Activated CD8-positive, alpha-beta memory T cell treated with anti-CD3 and anti-CD28 coated beads for 48 hours (primary cell): Measurements from ENCODE around the gene GLA.

Experiments used
- DNase-seq, 3 experiments: peaks; one replicate each; pipeline ENCODE4 v3.0.0-alpha.2; 2020; ENCODE audit warnings: low read depth in 2 of 3, low spot score in 2 of 3

The GLA gene

DNA sequence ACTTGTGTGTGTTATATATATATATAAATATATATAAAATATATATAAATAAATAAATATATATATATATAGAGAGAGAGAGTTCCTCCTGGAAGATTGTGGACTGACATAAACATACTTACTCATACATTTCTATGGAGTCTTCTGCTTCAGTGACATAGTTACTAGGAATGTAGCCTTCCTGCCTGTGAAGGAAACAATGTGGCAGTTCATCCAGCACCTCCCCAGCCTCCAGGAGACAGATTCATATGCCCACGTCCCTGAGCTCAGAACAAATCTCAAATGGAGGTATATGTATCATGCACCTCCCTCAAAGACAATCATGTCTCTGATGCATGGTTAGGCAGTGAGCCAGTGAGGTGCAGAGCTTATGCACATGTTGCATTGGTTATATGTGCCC lies 47.8 kb downstream of the GLA start:
- no peak for DNase-seq

DNA sequence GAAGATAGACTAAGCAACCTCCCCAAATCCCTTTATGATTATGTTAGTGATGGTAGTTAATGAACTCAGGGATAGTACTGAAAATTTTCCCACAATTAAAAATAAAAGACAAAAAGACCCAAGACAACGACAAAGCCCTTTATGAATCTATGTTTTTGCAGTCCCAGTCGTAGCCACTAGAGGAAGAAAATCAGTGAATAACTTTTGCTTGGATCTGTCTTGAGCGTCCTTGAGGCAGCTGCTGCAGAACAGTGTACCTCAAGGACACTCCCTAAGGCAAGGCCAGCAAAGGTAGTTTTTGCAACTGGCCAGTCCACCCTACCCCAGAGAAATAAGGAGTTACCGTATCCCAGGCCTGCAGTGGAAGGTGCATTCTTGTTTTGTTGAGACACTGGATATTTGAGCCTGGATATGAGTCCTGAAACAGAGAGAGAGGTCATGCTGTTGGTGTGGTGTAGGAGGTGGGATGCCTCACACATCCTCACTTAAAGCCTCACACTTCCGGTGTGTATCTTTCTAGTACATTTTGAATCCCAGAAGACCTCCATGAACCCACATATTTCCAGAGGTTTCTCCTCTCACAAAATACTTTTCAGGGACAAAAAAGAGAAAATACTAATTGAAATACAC lies 50.4 kb downstream of the GLA start:
- DNase-seq = no peak

DNA sequence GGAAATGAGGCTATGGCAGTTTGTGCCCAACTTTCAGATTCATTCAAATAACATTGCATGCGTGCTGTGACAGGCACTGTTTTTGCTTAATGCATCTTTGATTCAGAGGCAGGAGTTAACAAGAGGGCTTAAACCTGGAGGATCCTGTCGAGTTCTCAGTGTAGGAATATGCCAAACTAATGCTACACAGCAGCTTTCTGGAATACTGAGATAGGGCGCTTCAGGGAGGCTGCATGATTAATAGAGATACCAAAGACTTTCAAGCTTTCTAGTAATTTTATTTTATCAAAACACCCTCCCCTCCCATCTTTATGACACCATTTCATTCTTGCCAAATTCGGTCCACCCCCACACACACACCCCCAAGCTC lies 58.5 kb downstream of the GLA start:
- no peak for DNase-seq

DNA sequence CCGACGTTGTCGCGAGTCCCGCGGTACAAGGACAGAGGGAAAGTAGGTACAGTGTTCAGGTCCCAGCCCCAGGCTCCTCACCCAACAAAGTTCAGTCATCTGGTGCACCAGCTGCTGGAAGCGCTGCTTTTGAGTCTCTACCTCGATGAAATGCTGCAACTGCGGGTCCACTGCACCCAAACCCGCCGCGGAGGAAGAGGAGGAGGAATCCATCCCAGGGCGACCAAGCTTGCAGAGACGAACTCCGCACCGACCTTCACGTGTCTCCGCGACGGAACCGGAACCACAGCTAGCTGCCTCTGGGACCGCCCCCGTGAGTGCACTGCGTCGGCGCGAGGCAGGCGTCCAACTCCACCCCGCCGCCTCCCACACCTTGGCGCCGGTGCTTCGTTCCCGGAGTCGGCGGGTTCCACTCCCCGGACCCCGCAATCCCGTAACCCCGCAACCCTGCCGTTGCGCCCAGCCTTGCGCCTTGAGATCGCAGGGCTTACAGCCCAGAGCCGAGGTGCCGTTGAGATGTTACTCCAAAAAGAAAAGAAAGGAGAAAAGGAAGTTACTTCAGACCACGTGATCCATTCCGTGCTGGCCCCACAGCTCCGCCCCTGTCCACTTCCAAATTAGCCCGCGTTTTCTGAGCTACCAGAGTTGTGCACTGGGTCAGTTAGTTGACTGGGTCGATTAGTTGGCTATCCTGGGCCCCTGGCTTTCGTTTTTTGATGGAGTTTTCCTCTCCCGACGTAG lies 59.1 kb downstream of the GLA start, which contains the start of gene TIMM8A:
Gene TIMM8A (minus strand): TSS at position 291 of the 741 bp plus-strand sequence. CDS start 78 bp downstream, at position 213.
- peak; percentile 26 to 53 (median 34) for DNase-seq

DNA sequence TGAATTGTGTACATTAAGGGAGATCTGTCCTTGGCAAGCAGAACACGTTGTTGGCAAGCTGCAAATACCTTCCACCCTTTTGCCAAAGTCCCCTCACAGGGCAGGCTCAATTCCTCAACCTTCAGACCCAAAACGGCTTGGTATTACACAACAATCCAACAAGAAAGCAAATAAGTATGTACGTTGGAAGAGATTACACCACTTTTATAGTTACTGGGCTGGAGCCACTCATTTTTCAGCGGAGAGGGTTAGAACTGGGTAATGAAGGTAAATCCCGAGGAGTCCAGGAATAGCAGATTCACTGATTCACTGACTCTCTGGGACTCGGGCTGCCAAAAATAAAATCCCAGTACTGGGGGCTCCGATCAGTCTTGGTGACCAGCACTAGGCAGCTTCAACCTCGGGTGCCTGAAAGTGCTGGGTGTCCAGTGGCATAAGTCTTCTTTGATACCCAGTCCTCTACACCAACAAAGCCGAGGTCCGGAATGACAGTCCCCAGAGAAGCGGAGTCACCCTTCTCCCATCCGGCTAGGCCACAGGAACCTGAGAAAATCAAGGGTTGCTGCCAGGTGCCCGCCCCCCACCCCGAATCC lies 59.8 kb downstream of the GLA start:
- DNase-seq = no peak
